Placental pericyte (primary cell): ENCODE measurements around the gene IDUA. TPM values are rescaled to one million over a fixed set of nuclear protein-coding genes. Genes with fewer than 3 reads are reported as not detected.

Experiments used
- total RNA-seq: library from RNA; depleted of rRNA; stranded (reverse); fragments of >200 nt; gene quantifications from 2 replicates; pipeline ENCODE4 v1.2.3, GENCODE V29; 2012

Gene IDUA
- total RNA-seq: 17.0 and 17.9 TPM in 2 replicates

DNA sequence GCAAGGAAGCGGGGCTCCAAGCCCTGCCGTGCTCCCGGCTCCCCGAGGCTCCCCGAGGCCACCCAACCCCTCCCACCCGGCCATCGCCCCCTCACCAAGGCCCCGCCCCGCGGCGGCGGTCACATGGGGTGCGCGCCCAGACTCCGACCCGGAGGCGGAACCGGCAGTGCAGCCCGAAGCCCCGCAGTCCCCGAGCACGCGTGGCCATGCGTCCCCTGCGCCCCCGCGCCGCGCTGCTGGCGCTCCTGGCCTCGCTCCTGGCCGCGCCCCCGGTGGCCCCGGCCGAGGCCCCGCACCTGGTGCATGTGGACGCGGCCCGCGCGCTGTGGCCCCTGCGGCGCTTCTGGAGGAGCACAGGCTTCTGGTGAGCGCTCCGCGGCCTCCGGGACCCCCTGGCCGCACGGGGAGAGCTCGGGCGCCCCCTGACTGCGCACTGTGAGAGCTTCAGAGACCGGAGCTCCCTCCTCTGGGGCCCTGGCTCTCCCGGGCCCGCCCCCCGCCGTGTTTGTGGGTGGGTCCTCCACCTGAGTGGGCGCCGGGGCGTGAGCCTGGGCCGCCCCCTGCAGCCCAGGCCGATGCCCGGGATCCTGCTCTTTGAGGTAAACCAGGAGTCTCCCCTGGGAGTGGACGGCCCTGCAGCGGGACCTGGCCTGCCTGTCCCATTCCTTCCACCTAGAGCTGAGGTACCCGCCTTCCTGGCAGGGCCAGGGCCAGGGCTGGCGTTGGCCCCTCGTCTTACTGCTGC is at the start of gene IDUA:
Gene IDUA (plus strand): TSS at position 166 of the 745 bp plus-strand sequence. CDS start 41 bp downstream, at position 207.

DNA sequence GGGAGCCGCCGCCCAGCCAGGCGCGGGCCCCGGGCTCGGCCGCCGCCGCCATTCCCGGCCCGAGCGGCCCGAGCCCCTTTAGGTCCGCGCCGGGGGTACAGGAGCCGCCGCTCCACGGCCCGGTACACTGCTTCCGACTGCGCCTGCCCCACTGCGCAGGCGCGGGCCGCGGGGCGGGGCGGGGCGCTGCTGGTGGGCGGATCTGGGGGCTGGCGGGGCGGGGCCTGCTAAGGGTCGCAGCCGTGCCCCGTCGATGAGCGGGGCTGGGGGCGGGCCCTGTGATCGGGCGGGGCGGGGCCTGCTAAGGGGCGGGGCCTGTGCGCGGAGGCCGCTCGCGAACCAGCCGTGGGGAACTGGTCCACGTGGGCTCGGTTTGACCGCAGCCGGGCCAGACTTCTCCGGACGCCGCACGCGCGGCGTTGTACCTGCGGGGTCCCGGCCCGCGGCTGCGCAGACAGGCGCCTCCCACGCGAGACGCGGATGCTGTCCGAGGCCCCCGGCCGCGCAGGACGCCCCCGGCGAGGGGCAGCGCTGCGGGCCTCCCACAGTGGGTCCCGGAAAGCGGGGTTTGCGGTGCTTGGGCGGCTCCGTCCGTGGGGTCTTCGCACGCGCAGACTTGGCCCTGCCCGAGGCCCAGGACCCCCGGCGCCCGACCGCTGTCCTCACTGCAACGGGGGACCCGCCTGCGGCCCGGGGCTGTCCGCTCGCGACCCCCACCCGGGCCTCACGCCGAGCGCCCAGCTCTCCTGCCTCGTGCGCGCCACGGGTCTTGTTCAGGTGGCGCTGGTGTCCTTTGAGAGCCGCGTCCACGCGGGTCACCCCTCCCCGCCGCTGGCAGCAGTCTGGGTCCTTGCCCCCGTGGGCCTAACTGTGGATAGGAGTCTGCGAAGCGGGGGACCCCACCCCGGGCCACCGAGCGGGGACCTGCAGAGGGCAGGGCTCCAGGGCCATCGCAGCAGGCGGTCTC is 13.1 kb upstream of the IDUA start, which contains the start of gene DGKQ:
Gene DGKQ (minus strand): TSS at position 139 of the 967 bp plus-strand sequence. CDS start 87 bp downstream, at position 52.

DNA sequence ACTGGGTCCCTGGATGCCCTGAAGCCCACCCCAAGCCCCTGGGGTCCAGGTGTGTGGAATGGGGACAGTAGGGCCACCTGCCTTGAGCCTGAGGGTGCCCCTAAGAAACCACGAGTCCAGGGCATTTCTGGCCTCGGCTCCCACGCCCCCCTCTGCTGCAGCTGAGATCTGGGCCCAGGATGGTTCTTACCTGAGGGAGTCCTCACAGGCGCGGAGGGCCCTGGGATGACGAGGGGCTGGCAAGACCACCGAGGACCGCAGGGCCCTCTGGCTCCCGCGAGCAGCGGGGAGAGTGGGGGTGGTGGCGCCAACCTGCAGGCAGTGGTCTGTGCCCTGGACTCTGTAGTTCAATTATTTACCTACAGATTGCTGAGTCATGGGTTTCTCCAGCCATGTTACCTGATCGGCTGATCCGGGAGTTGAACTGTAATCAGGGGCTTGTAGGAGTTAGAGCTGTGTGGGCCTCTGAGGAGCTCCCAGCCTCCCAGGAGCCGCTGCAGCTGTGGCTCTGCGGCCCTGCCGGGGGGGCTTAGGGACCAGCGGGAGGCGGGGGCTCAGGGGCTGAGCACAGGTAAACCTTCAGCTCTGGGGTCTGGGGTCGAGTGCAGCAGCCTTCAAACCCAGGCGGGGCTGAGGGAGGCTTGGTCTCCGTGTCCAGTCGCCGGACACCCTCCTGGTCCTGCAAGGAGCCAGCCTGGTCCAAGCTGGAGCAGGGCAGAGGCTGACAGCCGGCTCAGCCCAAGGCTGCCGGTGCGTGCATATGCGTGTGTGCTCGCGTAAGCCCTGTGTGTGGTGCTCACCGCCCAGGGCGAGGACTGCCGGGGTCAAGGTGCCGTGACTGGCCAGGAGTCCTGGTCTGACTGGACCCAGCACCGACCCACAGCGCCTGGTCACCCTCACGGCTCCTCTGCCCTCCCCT is 6.5 kb downstream of the IDUA start, which contains the start of gene SLC26A1:
Gene SLC26A1 (minus strand): TSS at position 294 of the 919 bp plus-strand sequence. CDS start 1,701 bp downstream, outside the sequence.

DNA sequence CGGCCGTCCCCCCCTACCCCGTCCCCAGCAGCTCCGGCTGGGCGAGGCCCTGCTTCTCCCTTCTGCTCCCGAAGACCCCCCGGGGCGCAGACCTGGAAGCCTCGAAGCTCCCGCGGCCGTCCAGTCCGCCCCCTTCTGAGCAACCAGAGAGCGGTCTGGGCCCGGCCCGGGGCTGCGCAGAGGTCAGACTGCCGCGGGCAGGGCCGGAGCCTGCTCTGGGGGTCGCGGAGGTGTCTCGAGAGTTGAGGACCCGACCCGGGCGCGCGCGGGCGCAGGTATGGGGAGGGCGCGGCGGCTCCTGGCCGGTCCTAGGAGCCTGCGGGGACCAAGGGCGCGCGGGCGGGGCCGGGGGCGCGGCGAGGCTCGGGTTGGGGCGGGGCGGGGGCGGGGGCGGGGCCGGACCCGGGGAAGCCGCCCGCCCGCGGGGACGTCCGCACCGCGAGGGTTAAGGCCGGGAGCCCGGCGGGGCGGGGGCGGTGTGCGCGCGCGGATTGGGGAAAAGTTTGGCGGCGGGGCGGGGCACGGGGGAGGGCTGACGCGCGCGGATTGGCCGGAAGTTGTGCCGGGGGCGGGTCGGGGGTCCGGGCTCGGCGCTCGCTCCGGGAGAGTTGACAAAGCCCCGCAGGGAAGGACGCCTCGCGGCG is 24.3 kb downstream of the IDUA start, which contains the start of gene FGFRL1:
Gene FGFRL1 (plus strand): TSS at position 605 of the 644 bp plus-strand sequence. CDS start 860 bp downstream, outside the sequence.

Other genes starting within 250 kb of the IDUA start
- not detected in 2 replicates for gene CPLX1, start 160.9 kb upstream of the IDUA start, total RNA-seq
- 73.1 and 117 TPM in 2 replicates for gene GAK, start 54.7 kb upstream of the IDUA start, total RNA-seq
- 11.6 and 12.3 TPM in 2 replicates for gene TMEM175, start 54.6 kb upstream of the IDUA start, total RNA-seq
- gene DGKQ, start 13.5 kb upstream of the IDUA start, total RNA-seq: 25.2 and 30.2 TPM in 2 replicates
- gene SLC26A1, start 6.4 kb downstream of the IDUA start, total RNA-seq: 0.14 and 0.22 TPM in 2 replicates
- gene FGFRL1, start 24.6 kb downstream of the IDUA start, total RNA-seq: 15.9 and 30.4 TPM in 2 replicates
- gene RNF212, start 126.5 kb downstream of the IDUA start, total RNA-seq: 0.72 and 2.6 TPM in 2 replicates
- gene SPON2, start 185.5 kb downstream of the IDUA start, total RNA-seq: 479 and 1,063 TPM in 2 replicates